GM21717 (cell line): ENCODE measurements around the gene PRMT5.
"Not testable (repeated sequence)": the region's sequence is repeated elsewhere in the genome, so short reads cannot be mapped to it uniquely, and the experiment has no call there.

Experiments
- ATAC-seq: cut with Tn5 transposase; IDR thresholded peaks from one replicate; pipeline ENCODE4 v1.9.1; 2021; ENCODE audit warnings: mild to moderate bottlenecking, moderate library complexity; ENCODE audit not compliant: unreplicated experiment

Gene PRMT5

GRCh38 chr14:22935156-22935555, 6.0 kb upstream of the PRMT5 start:
- no peak for ATAC-seq

GRCh38 chr14:22932146-22932545, 3.0 kb upstream of the PRMT5 start:
- ATAC-seq = no peak

- no peak for ATAC-seq
These were observed 787 bp upstream of the PRMT5 start for GRCh38 chr14:22929961-22930364.

- ATAC-seq = no peak
These were observed 706 bp downstream of the PRMT5 start for GRCh38 chr14:22928237-22929103.

- ATAC-seq = no peak
These were observed 2.9 kb downstream of the PRMT5 start for GRCh38 chr14:22926316-22926715.

GRCh38 chr14:22925513-22925912, 3.7 kb downstream of the PRMT5 start:
- no peak for ATAC-seq

GRCh38 chr14:22923746-22924145, 5.4 kb downstream of the PRMT5 start:
- no peak for ATAC-seq

GRCh38 chr14:22922294-22922693, 6.9 kb downstream of the PRMT5 start:
- no peak for ATAC-seq

- no peak for ATAC-seq
These were observed 8.5 kb downstream of the PRMT5 start for GRCh38 chr14:22920697-22921096.

GRCh38 chr14:22919601-22919921, 9.6 kb downstream of the PRMT5 start:
- ATAC-seq = peak; percentile 10

GRCh38 chr14:22918804-22919600, 10.2 kb downstream of the PRMT5 start, which contains the start of gene RBM23:
RBM23 (minus strand) TSS chr14:22919149.
- peak; percentile 85 for ATAC-seq

- no peak for ATAC-seq
These were observed 13.2 kb downstream of the PRMT5 start for GRCh38 chr14:22915886-22916521.

- ATAC-seq = not testable (repeated sequence)
These were observed 14.3 kb downstream of the PRMT5 start for GRCh38 chr14:22914836-22915235.

GRCh38 chr14:22910916-22911315, 18.3 kb downstream of the PRMT5 start:
- ATAC-seq = no peak

GRCh38 chr14:22908601-22909000, 20.6 kb downstream of the PRMT5 start:
- no peak for ATAC-seq

- ATAC-seq = no peak
These were observed 21.7 kb downstream of the PRMT5 start for GRCh38 chr14:22907429-22907828.

GRCh38 chr14:22906073-22906472, 23.1 kb downstream of the PRMT5 start:
- ATAC-seq = no peak

GRCh38 chr14:22905627-22906026, 23.5 kb downstream of the PRMT5 start:
- no peak for ATAC-seq

- ATAC-seq = no peak
These were observed 25.5 kb downstream of the PRMT5 start for GRCh38 chr14:22903742-22904087.

- no peak for ATAC-seq
These were observed 27.4 kb downstream of the PRMT5 start for GRCh38 chr14:22901799-22902198.

GRCh38 chr14:22900081-22900799, 28.9 kb downstream of the PRMT5 start:
- ATAC-seq = no peak
